Measurements from ENCODE around the gene KCNK6.
"Not testable (repeated sequence)": the region's sequence is repeated elsewhere in the genome, so short reads cannot be mapped to it uniquely, and the experiment has no call there.

Gene KCNK6

DNA sequence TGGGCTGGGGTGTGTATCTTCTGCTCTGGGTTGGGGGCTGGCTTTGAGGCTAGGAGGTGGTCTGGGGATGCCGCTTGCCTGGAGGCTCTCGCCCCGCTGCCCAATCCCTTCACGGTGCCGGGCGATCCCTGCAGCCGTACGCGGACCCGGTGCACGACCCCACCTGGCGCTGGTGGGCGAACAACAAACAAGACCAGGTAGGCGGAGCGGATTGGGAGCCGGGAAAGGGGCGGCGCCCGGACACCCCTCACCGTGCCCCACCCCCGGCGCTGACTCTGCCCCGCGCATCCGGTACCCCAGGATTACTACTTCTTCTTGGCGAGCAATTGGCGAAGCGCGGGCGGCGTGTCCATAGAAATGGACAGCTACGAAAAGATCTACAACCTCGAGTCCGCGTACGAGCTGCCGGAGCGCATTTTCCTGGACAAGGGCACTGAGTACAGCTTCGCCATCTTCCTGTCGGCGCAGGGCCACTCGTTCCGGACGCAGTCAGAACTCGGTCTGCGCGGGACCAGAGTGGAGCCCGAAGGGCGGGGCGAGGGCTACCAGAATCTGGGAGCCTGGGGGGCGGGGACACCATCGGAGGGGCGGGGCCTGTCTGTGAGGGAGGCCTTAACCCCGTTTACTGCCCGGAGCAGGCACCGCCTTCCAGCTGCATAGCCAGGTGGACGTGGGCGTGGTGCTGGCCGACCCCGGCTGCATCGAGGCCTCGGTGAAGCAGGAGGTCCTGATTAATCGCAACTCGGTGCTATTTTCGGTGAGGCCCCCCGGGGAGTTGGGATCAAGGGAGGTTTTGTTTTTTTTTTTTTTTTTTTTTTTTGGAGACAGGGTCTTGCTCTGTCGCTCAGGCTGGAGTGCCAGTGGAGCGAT is 42.7 kb downstream of the KCNK6 start:
- peak; percentile 49 for DNase-seq

DNA sequence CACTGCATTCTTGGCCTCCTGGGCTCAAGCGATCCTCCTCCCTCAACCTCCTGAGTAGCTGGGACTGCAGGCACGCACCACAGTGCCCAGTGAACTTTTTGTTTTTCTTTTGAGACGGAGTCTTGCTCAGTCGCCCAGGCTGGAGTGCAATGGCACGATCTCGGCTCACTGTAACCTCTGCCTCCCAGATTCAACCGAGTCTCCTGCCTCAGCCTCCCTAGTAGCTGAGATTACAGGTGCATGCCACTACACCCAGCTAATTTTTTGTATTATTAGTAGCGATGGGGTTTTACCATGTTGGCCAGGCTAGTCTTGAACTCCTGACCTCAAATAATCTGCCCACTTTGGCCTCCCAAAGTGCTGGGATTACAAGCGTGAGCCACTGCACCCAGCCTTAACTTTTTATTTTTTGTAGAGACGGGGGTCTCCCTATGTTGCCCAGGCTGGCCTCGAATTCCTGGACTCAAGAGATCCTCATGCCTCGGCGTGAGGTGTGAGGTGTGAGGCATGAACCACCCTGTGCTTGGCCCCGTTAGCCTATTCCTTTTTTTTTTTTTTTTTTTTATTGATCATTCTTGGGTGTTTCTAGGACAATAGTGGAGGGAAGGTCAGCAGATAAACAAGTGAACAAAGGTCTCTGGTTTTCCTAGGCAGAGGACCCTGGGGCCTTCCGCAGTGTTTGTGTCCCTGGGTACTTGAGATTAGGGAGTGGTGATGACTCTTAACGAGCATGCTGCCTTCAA is 43.5 kb downstream of the KCNK6 start:
- DNase-seq, result not testable (repeated sequence)

DNA sequence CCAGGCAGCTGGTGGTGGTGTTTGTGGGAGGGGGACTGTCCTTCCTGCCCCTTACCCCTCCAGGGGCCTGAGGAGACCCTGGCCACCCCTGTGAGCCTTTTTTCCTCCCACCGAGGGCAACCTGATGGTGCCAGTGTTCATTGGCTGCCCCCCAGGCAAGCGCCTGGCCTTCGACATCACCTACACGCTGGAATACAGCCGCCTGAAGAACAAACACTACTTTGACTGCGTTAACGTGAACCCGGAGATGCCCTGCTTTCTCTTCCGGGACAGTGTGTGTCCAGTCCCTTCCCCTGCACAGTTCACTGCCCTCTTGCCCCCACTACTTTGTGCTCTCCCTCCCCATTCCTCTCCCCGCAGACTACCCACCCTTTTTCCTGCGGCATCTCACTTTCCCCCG is 47.4 kb downstream of the KCNK6 start:
- DNase-seq, result no peak

DNA sequence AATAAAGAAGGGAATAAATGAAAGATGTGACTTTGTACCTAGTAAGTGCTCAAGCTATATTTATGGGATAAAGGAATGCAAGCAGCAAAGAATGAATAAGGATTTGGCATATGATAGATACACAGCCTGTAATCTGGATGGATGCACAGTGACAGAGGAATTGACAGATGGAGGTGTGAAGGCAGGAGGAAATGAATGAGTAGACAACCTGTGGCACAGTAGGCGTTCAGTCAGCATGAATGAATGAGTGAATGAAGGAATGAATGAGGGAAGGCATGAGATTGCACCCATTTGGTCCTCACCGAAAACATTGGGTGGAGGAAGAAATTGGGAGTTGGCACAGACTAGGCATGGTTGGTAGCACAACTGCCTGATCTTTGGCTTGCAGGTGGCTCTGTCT is 49.9 kb downstream of the KCNK6 start:
- DNase-seq, result no peak

DNA sequence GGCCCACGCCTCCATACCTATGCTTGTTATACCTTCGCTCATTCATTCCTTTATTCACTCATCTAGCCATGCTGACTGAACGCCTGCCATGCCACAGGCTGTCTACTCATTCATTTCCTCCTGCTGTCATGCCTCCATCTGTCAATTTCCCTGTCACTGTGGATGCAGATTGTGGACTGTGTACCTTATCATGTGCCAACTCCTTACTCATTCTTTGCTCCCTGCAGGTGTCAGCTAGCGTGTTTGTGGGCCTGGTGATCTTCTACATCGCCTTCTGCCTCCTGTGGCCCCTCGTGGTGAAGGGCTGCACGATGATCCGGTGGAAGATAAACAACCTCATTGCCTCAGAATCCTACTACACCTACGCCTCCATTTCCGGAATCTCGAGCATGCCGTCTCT is 50.7 kb downstream of the KCNK6 start:
- DNase-seq, result no peak

DNA sequence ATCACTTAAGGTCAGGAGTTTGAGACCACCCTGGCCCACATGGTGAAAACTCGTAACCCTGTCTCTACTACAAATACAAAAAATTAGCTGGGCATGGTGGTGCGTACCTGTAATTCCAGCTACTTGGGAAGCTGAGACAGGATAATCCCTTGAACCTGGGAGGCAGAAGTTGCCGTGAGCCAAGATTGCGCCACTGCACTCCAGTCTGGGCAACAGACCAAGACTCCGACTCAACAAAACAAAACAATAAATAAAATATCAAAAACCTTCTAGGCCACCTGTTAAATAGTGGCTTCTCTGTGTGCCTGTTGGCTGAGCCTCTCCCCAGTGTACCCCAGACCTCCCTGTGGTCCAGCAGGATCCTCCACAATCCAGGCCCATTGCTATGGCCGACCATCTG is 51.4 kb downstream of the KCNK6 start:
- DNase-seq, result no peak

DNA sequence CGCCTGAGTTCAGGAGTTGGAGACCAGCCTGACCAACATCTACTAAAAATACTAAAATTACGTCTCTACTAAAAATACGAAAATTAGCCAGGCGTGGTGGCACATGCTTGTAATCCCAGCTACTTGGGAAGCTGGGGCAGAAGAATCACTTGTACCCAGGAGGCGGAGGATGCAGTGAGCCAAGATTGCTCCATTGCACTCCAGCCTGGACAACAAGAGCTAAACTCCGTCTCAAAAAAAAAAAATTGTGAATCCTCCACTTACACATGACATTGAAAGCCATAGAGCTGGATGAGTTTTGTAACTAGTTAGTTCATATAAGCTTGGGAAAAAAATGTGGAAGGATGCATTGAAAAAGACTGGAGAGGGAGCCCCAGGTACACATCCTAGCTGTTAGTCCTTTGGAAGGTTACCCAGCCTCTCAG is 54.3 kb downstream of the KCNK6 start:
- no peak for DNase-seq

DNA sequence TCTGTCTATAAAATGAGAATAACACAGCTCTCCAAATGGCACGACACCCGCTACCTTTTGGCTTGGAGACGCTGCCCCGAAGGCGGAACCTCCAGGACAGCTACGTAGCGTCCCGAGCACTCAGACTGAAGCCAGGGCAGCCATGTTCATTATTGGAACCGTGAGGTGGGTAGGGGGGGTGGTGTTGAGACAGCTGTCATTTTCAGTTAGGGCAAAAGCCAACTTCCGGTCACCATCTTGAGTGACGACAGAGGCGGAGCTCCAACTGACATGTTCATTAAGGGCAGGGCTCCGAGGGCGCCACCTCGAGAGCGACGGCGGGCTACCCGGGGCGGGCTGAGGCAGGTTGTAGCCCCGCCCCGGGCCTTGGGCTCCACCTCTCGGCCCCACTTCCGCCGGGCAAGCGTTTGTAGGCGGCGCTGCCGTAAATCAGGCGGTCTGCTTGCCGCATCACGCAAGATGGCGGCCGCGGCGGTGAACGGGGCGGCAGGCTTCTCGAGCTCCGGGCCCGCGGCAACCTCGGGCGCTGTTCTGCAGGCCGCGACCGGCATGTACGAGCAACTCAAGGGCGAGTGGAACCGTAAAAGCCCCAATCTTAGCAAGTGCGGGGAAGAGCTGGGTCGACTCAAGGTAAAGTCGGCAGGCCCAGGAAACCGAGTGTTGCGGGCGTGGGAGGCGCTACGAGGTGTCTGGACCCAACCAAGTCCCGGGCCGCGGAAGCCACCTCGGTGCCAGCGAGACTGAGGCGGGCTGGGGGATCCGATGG is 54.9 kb downstream of the KCNK6 start, which contains the start of gene PSMD8:
Gene PSMD8, plus strand, starts transcription at position 240 of the 766 bp plus-strand sequence. Its CDS starts 31 bp downstream, at position 271.
- DNase-seq, result peak; percentile 99

DNA sequence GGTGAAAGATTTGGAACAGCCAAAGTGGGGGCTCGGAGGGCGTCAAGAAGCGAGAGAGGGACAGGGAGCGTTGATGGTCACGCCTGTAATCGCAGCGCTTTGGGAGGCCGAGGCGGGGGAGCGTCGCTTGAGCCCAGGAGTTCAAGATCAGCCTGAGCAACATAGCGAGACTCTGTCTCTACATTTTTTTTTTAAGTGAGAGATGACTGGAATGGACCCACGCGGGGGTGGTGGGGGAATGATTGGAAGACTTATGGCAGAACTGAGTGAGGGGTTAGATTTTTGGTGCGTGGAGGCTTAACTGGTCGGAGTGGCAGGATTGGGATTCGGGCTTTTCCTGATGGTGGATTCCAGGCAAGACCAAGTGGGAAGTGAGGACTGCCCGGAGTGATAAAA is 55.5 kb downstream of the KCNK6 start:
- no peak for DNase-seq

DNA sequence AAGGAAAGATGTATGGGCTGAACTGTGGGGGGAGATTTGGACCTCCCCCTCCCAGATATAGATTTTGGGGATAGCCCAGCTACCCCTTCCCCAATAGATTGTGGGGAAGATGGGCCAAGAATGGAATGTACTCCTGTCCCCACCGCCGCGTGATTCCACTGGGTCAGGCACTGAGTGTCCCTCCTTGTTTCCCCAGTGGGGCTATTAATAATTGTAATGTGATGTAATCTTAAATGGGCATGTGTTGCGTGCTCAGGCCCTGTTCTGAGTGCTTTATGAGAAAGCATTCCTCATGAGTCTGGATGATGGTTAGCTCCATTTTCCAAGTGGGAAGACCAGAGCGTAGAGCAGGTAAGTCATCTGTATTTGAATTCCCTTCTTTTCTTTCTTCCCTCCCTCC is 56.1 kb downstream of the KCNK6 start:
- DNase-seq, result no peak

DNA sequence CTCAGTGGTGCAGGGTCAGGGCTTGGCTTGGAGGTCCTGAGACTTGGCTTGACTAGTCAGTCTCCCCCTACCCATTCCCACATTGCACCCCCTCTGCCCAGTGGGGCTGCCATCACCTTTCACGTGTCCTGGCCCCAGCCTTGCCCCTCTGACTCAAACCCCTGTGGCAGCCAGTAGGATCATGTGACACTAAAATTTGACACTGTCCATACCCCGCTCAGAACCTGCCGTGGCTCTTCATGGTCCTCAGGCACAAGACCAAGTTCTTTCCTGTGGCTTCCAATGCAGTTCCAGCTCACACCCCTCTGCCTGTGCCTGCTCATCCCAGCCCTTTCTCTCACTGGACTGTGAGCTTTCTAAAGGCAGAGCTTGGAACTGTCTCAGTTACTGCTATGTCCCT is 56.9 kb downstream of the KCNK6 start:
- DNase-seq, result no peak

DNA sequence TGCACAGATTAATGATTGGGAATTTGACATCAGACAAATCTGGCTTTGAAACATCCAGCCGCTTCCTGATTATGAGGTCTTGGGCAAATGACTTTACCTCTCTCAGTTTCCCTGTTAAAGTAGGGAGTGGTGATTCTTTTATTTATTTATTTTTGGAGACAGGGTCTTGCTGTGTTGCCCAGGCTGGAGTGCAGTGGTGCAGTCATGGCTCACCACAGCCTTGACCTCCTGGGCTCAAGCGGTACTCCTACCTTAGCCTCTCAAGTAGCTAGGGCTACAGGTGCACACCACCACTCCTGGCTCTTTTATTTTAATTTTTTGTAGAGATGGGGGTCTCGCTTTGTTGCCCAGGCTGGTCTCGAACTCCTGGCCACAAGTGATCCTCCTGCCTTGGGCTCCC is 57.4 kb downstream of the KCNK6 start:
- no peak for DNase-seq

DNA sequence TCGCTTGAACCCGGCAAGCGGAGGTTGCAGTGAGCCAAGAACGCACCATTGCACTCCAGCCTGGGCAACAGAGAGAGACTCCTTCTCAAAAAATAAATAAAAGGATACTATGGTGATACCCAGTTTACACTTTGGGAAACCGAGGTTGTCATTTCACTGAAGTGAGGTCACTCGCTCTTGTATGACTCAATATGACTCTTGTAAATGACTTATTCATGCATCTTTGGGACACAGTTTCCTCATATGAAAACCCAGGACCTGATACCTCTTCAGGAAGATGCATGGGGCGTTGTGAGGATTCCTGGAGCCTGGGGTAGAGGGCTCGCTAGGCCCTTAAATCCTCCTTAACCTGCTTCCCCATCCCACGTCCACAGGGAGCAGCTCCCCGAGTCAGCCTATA is 59.2 kb downstream of the KCNK6 start:
- DNase-seq, result no peak

DNA sequence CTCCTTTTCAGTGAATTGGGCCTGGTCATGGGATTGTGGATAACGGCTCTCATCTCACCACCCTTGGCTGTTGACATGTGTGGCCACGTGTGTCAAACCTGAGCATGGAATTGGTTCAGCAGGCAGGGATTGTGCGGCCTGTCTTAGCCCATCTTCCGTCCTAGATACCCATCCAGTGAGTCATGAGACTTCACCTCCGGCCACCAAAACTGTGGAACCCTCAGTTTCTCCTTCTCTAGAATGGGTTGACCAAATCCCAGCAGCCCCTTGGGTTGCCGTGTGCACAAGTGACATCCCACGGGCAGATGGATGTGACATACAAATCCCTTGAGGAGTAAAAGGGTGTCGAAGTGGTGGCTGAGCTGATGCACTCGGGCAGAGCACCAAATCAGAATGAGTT is 61.5 kb downstream of the KCNK6 start:
- DNase-seq, result no peak
